GM12878 (cell line): ENCODE data around the gene WWOX. TPM values are rescaled to one million over a fixed set of nuclear protein-coding genes. Genes with fewer than 3 reads are reported as not detected.

ENCODE experiments used
- ATAC-seq: fragments of 200-7000 bp; cut with Tn5 transposase; 3 replicates; pipeline ENCODE4 v1.9.1; 2020; ENCODE audit warnings: mild to moderate bottlenecking, moderate library complexity
- BruUV-seq: library from RNA; stranded (reverse); fragments of 400-500 nt; replicated peaks from 2 replicates; lab custom pipeline; 2021; lab: Mats Ljungman, UMichigan
- CTCF ChIA-PET: fragments of 300-600 bp; sonication (Branson Sonifier 250); formaldehyde crosslinking; extraction: SDS; loops from one replicate; lab custom pipeline; 2021; ENCODE audit warnings: inconsistent platforms; lab: Yijun Ruan, JAX
- POLR2A ChIA-PET: fragments of 350-600 bp; formaldehyde crosslinking; extraction: SDS; loops from one replicate; lab custom pipeline; 2021; ENCODE audit warnings: inconsistent platforms; lab: Charles Lee
- RAD21 ChIA-PET: fragments of 300-600 bp; sonication (Branson Sonifier 250); formaldehyde crosslinking; loops from one replicate; lab custom pipeline; 2023; ENCODE audit warnings: antibody characterized with exemption; ENCODE audit not compliant: unreplicated experiment; lab: Charles Lee
- SMC1A ChIA-PET: fragments of 300-600 bp; sonication (Branson Sonifier 250); formaldehyde crosslinking; loops from one replicate; lab custom pipeline; 2023; ENCODE audit not compliant: unreplicated experiment, uncharacterized antibody; lab: Charles Lee
- DNase-seq: peaks from one replicate; pipeline ENCODE4 v3.0.0-alpha.2; 2011; ENCODE audit warnings: low read depth, low spot score
- FAIRE-seq: peaks from 3 replicates; lab custom pipeline; 2011; peaks lifted over from hg19 to GRCh38; lab: Jason Lieb, UNC
- H2AFZ ChIP-seq: 2 replicates; pipeline ENCODE4 v1.6.0; 2011; ENCODE audit warnings: low read depth, low read length, control low read depth; ENCODE audit not compliant: control insufficient read depth
- H3K27ac ChIP-seq: 2 replicates; pipeline ENCODE4 v1.5.1; 2011; ENCODE audit warnings: control low read depth; ENCODE audit not compliant: control insufficient read depth, insufficient read depth
- H3K27me3 ChIP-seq, 2 experiments: replicated peaks in 1 of 2; 2 replicates each; pipeline versions ENCODE4 v1.6.0 to v1.6.1; 2011; ENCODE audit warnings: low read length in 1 of 2; ENCODE audit not compliant: control insufficient read depth in 2 of 2, insufficient read depth in 2 of 2
- H3K36me3 ChIP-seq, 2 experiments: 2 replicates each; pipeline ENCODE4 v1.5.1; 2011; ENCODE audit warnings: low read length in 1 of 2; ENCODE audit not compliant: control insufficient read depth in 2 of 2, insufficient read depth in 2 of 2
- H3K4me1 ChIP-seq: 2 replicates; pipeline ENCODE4 v1.6.1; 2011; ENCODE audit warnings: mild to moderate bottlenecking, low read length, moderate library complexity, mixed read lengths; ENCODE audit not compliant: control insufficient read depth, insufficient read depth
- H3K4me2 ChIP-seq: 2 replicates; pipeline ENCODE4 v1.6.0; 2011; ENCODE audit warnings: control low read depth; ENCODE audit not compliant: control insufficient read depth, insufficient read depth
- H3K4me3 ChIP-seq: fragments of 200-600 bp; sonication (generic); 2 replicates; pipeline ENCODE4 v1.5.1; 2016
- H3K79me2 ChIP-seq: 2 replicates; pipeline ENCODE4 v1.6.0; 2011; ENCODE audit warnings: low read length; ENCODE audit not compliant: control insufficient read depth, insufficient read depth
- H3K9ac ChIP-seq: 2 replicates; pipeline ENCODE4 v1.8.0; 2011; ENCODE audit warnings: low read length, control low read depth, mixed read lengths; ENCODE audit not compliant: control insufficient read depth, insufficient read depth
- H3K9me3 ChIP-seq: replicated peaks from 3 replicates; pipeline ENCODE4 v1.5.1; 2011; ENCODE audit warnings: mild to moderate bottlenecking, low read length; ENCODE audit not compliant: control insufficient read depth, insufficient read depth
- H4K20me1 ChIP-seq: 2 replicates; pipeline ENCODE4 v1.6.0; 2011; ENCODE audit not compliant: control insufficient read depth, insufficient read depth
- CUX1 ChIP-seq: IDR thresholded peaks from 2 replicates; pipeline ENCODE4 v1.6.1; 2012; ENCODE audit warnings: improper control_type of control experiment, low read depth, low read length; ENCODE audit not compliant: insufficient replicate concordance
- DPF2 ChIP-seq: fragments of 450-650 bp; IDR thresholded peaks from 2 replicates; pipeline ENCODE4 v1.6.1; 2017; ENCODE audit warnings: mild to moderate bottlenecking
- E4F1 ChIP-seq: fragments of 450-650 bp; IDR thresholded peaks from 2 replicates; pipeline ENCODE4 v1.6.1; 2018; ENCODE audit warnings: borderline replicate concordance, mild to moderate bottlenecking; ENCODE audit not compliant: partially characterized antibody
- EGR1 ChIP-seq, 2 experiments: IDR thresholded peaks; 1 replicate in 1 of 2; 2 replicates in 1 of 2; pipeline ENCODE4 v1.6.1; 2011 to 2012; ENCODE audit warnings: low read depth in 2 of 2, low read length in 2 of 2, borderline replicate concordance in 1 of 2, mild to moderate bottlenecking in 1 of 2, moderate library complexity in 1 of 2
- HDGF ChIP-seq: fragments of 450-650 bp; IDR thresholded peaks from 2 replicates; pipeline ENCODE4 v1.6.1; 2016; ENCODE audit warnings: antibody characterized with exemption
- JUNB ChIP-seq: IDR thresholded peaks from 2 replicates; pipeline ENCODE4 v1.6.1; 2016; ENCODE audit warnings: antibody characterized with exemption, mild to moderate bottlenecking
- KDM1A ChIP-seq: fragments of 200-600 bp; sonication (generic); IDR thresholded peaks from 2 replicates; pipeline ENCODE4 v1.6.1; 2016; ENCODE audit warnings: borderline replicate concordance
- RB1 ChIP-seq: fragments of 450-650 bp; formaldehyde crosslinking; IDR thresholded peaks from 2 replicates; pipeline ENCODE4 v1.6.1; 2017; ENCODE audit warnings: mild to moderate bottlenecking, borderline replicate concordance
- RBBP5 ChIP-seq: fragments of 200-600 bp; sonication (generic); conservative IDR thresholded peaks from 2 replicates; pipeline ENCODE4 v1.6.1; 2016
- SMAD1 ChIP-seq: fragments of 450-650 bp; IDR thresholded peaks from 2 replicates; pipeline ENCODE4 v1.6.1; 2018; ENCODE audit warnings: mild to moderate bottlenecking, low read depth; ENCODE audit not compliant: partially characterized antibody
- SRF ChIP-seq, 2 experiments: IDR thresholded peaks; 2 replicates each; pipeline ENCODE4 v1.6.1; 2011; ENCODE audit warnings: low read depth in 2 of 2, low read length in 2 of 2, mild to moderate bottlenecking in 1 of 2, moderate library complexity in 1 of 2
- ZNF687 ChIP-seq: fragments of 450-650 bp; IDR thresholded peaks from 2 replicates; pipeline ENCODE4 v1.6.1; 2017; ENCODE audit warnings: mild to moderate bottlenecking, moderate library complexity
- WGBS: methylation state at CpG from one replicate; pipeline ENCODE4 v1.1.6; 2016; ENCODE audit warnings: low lambda C conversion rate; ENCODE audit not compliant: insufficient replicate concordance, insufficient coverage; ENCODE audit errors: missing lambda C conversion rate; 5-methylcytosine and 5-hydroxymethylcytosine counted together
- in situ Hi-C: fragments of 300-500 bp; cut with MboI; formaldehyde crosslinking; loops from 9 replicates; pipeline ENCODE4 v1.14.3; 2018; ENCODE audit warnings: mixed read lengths
- intact Hi-C: fragments of 100-400 bp; cut with micrococcal nuclease; formaldehyde crosslinking; loops from one replicate; pipeline ENCODE4 v1.14.2; 2022; ENCODE audit not compliant: unreplicated experiment
- polyA plus RNA-seq, 11 experiments: library from polyadenylated mRNA; depleted of rRNA in 4 of 11; unstranded in 6 of 11; stranded (reverse) in 5 of 11; fragments of >200 nt; fragmentation: Nextera tagmentation in 4 of 11; fragmentation: Illumina TruSeq in 1 of 11; extraction: Ambion mirVana in 4 of 11; extraction: Trizol in 1 of 11; gene quantifications; 1 replicate in 1 of 11; 2 replicates in 10 of 11; pipeline versions ENCODE4 v1.2.1 to v1.2.3, GENCODE V29; 2011 to 2016; ENCODE audit warnings: inconsistent platforms in 2 of 11, missing spikeins in 2 of 11, low read depth in 1 of 11
- total RNA-seq, 4 experiments: library from RNA; depleted of rRNA in 3 of 4; stranded (reverse); fragments of >200 nt in 3 of 4; fragmentation: Illumina TruSeq in 1 of 4; extraction: Trizol in 1 of 4; gene quantifications; 2 replicates each; pipeline versions ENCODE4 v1.2.1 to v1.2.3, GENCODE V29; 2013 to 2021

Gene WWOX
- total and polyA plus RNA-seq, 10 of the 15 experiments (the other 5 are each of a cell fraction or from before 2014, with no cell fraction given): 2.8 to 24.4 (median 17.8) TPM

GRCh38 chr16:79107301-79107700 lies 1007.8 kb downstream of the WWOX start (continued):
- TF ChIP-seq E4F1: no peak
- TF ChIP-seq KDM1A: no peak
- no peak for TF ChIP-seq SMAD1
- TF ChIP-seq RB1: no peak

- Histone ChIP-seq H4K20me1 (no peaks in the 10 kb centered on the region), H3K27ac (no peak overlapping the region), H3K27me3 (no peaks in the 10 kb centered on the region; a peak in 1 of 4 replicates), H3K9ac (no peak overlapping the region), H3K36me3 (no peaks in the 10 kb centered on the region), H3K4me2 (no peak overlapping the region), H3K9me3 (no peaks in the 10 kb centered on the region), H3K4me1 (no peaks in the 10 kb centered on the region), H3K79me2 (no peaks in the 10 kb centered on the region), H3K4me3 (no peak overlapping the region), H2AFZ (no peak overlapping the region)
- ChIA-PET RAD21 (no interaction called here), SMC1A (no interaction called here), CTCF (no interaction called here), POLR2A (no interaction called here)
- intact Hi-C loops: no loop called here
- DNase-seq: no peak
- no peak for FAIRE-seq
- WGBS: 16% methylated on average over 5 of the region's 5 CpGs
- no peak for ATAC-seq
- in situ Hi-C loops: no loop called here
- no TSS peak for BruUV-seq
- TF ChIP-seq JUNB (no peak), EGR1 (IDR thresholded peaks at IDR 0.05; ENCODE audit: borderline replicate concordance in 1 of 2, low read depth in 2 of 2, low read length in 2 of 2) (no peak), ZNF687 (no peak), SRF (IDR thresholded peaks at IDR 0.05; ENCODE audit: low read depth in 2 of 2, low read length in 2 of 2) (no peak), CUX1 (no peak), HDGF (no peak), DPF2 (no peak), RBBP5 (no peak)
Measured at GRCh38 chr16:79109771-79110170, 1010.3 kb downstream of the WWOX start.
